Keratinocyte (primary cell): Measurements from ENCODE around the gene GRK5. TPM values are rescaled to one million over a fixed set of nuclear protein-coding genes. Genes with fewer than 3 reads are reported as not detected.

Experiments
- DNase-seq: peaks from one replicate; pipeline ENCODE4 v3.0.0-alpha.2; 2011; ENCODE audit warnings: low read depth, missing footprints, low spot score
- FAIRE-seq: peaks from 2 replicates; lab custom pipeline; 2011; peaks lifted over from hg19 to GRCh38; lab: Jason Lieb, UNC
- H2AFZ ChIP-seq: 2 replicates; pipeline ENCODE4 v1.6.0; 2012; ENCODE audit warnings: low read length, control low read depth, inconsistent platforms; ENCODE audit not compliant: control insufficient read depth
- H3K27ac ChIP-seq: 2 replicates; pipeline ENCODE4 v1.5.1; 2011; ENCODE audit warnings: low read length; ENCODE audit not compliant: control insufficient read depth, insufficient read depth
- H3K27me3 ChIP-seq: 3 replicates; pipeline ENCODE4 v1.6.0; 2011; ENCODE audit warnings: low read length; ENCODE audit not compliant: control insufficient read depth, insufficient read depth; ENCODE audit errors: extremely low read depth
- H3K36me3 ChIP-seq, 2 experiments: 2 replicates in 1 of 2; 3 replicates in 1 of 2; pipeline ENCODE4 v1.5.1; 2011; ENCODE audit warnings: low read length in 2 of 2, mild to moderate bottlenecking in 1 of 2; ENCODE audit not compliant: control insufficient read depth in 2 of 2, insufficient read depth in 2 of 2; ENCODE audit errors: extremely low read depth in 1 of 2
- H3K4me1 ChIP-seq: 3 replicates; pipeline ENCODE4 v1.5.1; 2011; ENCODE audit warnings: low read length; ENCODE audit not compliant: control insufficient read depth, insufficient read depth; ENCODE audit errors: extremely low read depth
- H3K4me2 ChIP-seq: 3 replicates; pipeline ENCODE4 v1.6.0; 2011; ENCODE audit warnings: low read depth, low read length; ENCODE audit not compliant: control insufficient read depth, insufficient read depth; ENCODE audit errors: extremely low read depth
- H3K4me3 ChIP-seq, 3 experiments: fragments of 200-600 bp in 1 of 3; sonication (generic) in 1 of 3; 2 replicates in 2 of 3; 3 replicates in 1 of 3; pipeline ENCODE4 v1.5.1; 2011 to 2016; ENCODE audit warnings: low read length in 3 of 3, mild to moderate bottlenecking in 3 of 3, control low read depth in 2 of 3, inconsistent platforms in 1 of 3, low read depth in 1 of 3, mixed read lengths in 1 of 3, mixed run types in 1 of 3, moderate library complexity in 1 of 3; ENCODE audit not compliant: control insufficient read depth in 2 of 3, insufficient read depth in 2 of 3; ENCODE audit errors: extremely low read depth in 1 of 3
- H3K79me2 ChIP-seq: 2 replicates; pipeline ENCODE4 v1.6.0; 2012; ENCODE audit warnings: low read length; ENCODE audit not compliant: control insufficient read depth, insufficient read depth
- H3K9ac ChIP-seq: 3 replicates; pipeline ENCODE4 v1.6.0; 2011; ENCODE audit warnings: low read length; ENCODE audit not compliant: control insufficient read depth, insufficient read depth; ENCODE audit errors: extremely low read depth
- H3K9me1 ChIP-seq: 3 replicates; pipeline ENCODE4 v1.6.0; 2011; ENCODE audit warnings: low read length; ENCODE audit not compliant: control insufficient read depth, insufficient read depth; ENCODE audit errors: extremely low read depth
- H3K9me3 ChIP-seq: 2 replicates; pipeline ENCODE4 v1.5.1; 2012; ENCODE audit warnings: low read depth, low read length; ENCODE audit not compliant: control insufficient read depth
- H4K20me1 ChIP-seq: 3 replicates; pipeline ENCODE4 v1.6.0; 2011; ENCODE audit warnings: low read length; ENCODE audit not compliant: control insufficient read depth, insufficient read depth; ENCODE audit errors: extremely low read depth
- EZH2 ChIP-seq: IDR thresholded peaks from one replicate; pipeline ENCODE4 v1.6.1; 2012; ENCODE audit warnings: inconsistent platforms, mild to moderate bottlenecking, low read length, moderate library complexity
- dilution Hi-C: fragments of 300-500 bp; cut with MboI; formaldehyde crosslinking; loops from one replicate; pipeline ENCODE4 v1.7.0; 2020; ENCODE audit warnings: low sequenced_read_pairs; ENCODE audit not compliant: extremely low pct_ligation_motif_present
- polyA plus RNA-seq, 5 experiments: library from polyadenylated mRNA; depleted of rRNA in 3 of 5; stranded (reverse) in 3 of 5; stranded (forward) in 1 of 5; unstranded in 1 of 5; fragments of >200 nt; gene quantifications; 1 replicate in 1 of 5; 2 replicates in 3 of 5; 3 replicates in 1 of 5; pipeline versions ENCODE4 v1.2.1 to v1.2.3, GENCODE V29; 2011 to 2012; ENCODE audit warnings: missing spikeins in 2 of 5, low read depth in 1 of 5, low replicate concordance in 1 of 5
- TF ChIP-seq, protein P1 (sequence below), 3 experiments: IDR thresholded peaks in 1 of 3; conservative IDR thresholded peaks in 1 of 3; optimal IDR thresholded peaks in 1 of 3; 2 replicates in 2 of 3; 3 replicates in 1 of 3; pipeline versions ENCODE3 to v1.5.1; 2011; ENCODE audit warnings: low read length in 3 of 3, mild to moderate bottlenecking in 3 of 3, moderate library complexity in 2 of 3, control low read depth in 1 of 3, inconsistent platforms in 1 of 3; ENCODE audit not compliant: insufficient read depth in 2 of 3; ENCODE audit errors: extremely low read depth in 1 of 3

Gene GRK5
- polyA plus RNA-seq, 1 donor (not counting 4 experiments of a cell fraction or from before 2014, with no cell fraction given), result 7.6 TPM

DNA sequence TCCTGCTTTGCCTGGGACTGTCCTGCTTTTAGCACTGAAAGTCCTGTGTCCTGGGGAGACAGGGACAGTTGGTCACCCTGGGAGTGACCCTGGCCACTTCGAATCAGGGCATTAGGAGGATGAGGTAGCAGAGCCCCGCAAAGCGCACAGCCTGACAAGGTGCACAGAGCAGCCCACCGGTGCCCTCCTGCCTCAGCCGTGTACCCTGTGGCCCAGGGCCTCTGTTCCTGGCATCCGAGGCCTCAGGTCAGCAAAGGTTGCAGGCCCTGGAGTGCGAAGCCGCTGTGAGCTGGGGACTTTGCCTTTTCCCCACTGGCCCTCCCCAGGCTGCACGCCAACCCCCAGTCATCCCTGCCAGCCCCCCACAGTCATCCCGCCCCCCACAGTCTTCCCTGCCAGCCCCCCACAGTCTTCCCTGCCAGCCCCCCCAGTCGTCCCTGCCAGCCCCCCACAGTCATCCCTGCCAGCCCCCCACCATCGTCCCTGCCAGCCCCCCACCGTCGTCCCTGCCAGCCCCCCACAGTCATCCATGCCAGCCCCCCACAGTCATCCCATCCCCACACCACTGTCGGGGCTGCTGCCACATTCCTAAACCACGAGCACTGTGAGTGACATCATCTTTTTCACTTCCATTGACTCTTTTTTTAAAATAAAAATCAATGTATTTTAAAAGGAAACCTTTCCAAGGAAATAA, 243.4 kb downstream of the GRK5 start:
- dilution Hi-C loops, result no loop called here
- Histone ChIP-seq H3K36me3 (no peaks in the 10 kb centered on the region), H3K4me1 (peaks cover 4% of the 10 kb centered on the region), H3K4me3 (no peak overlapping the region), H3K27ac (no peak overlapping the region), H3K9me3 (no peaks in the 10 kb centered on the region), H3K9me1 (no peaks in the 10 kb centered on the region), H3K79me2 (no peaks in the 10 kb centered on the region), H2AFZ (no peak overlapping the region), H4K20me1 (no peaks in the 10 kb centered on the region), H3K4me2 (no peak overlapping the region), H3K9ac (no peak overlapping the region), H3K27me3 (no peaks in the 10 kb centered on the region)
- no peak for DNase-seq
- FAIRE-seq, result no peak
- TF ChIP-seq, protein P1, sequence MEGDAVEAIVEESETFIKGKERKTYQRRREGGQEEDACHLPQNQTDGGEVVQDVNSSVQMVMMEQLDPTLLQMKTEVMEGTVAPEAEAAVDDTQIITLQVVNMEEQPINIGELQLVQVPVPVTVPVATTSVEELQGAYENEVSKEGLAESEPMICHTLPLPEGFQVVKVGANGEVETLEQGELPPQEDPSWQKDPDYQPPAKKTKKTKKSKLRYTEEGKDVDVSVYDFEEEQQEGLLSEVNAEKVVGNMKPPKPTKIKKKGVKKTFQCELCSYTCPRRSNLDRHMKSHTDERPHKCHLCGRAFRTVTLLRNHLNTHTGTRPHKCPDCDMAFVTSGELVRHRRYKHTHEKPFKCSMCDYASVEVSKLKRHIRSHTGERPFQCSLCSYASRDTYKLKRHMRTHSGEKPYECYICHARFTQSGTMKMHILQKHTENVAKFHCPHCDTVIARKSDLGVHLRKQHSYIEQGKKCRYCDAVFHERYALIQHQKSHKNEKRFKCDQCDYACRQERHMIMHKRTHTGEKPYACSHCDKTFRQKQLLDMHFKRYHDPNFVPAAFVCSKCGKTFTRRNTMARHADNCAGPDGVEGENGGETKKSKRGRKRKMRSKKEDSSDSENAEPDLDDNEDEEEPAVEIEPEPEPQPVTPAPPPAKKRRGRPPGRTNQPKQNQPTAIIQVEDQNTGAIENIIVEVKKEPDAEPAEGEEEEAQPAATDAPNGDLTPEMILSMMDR (optimal IDR thresholded peaks at IDR 0.05 in 1 of 3, IDR thresholded peaks at IDR 0.05 in 1 of 3, conservative IDR thresholded peaks at IDR 0.05 in 1 of 3; ENCODE audit: extremely low read depth in 1 of 3, insufficient read depth in 2 of 3, low read length in 3 of 3), result no peak
- no peak for TF ChIP-seq EZH2

DNA sequence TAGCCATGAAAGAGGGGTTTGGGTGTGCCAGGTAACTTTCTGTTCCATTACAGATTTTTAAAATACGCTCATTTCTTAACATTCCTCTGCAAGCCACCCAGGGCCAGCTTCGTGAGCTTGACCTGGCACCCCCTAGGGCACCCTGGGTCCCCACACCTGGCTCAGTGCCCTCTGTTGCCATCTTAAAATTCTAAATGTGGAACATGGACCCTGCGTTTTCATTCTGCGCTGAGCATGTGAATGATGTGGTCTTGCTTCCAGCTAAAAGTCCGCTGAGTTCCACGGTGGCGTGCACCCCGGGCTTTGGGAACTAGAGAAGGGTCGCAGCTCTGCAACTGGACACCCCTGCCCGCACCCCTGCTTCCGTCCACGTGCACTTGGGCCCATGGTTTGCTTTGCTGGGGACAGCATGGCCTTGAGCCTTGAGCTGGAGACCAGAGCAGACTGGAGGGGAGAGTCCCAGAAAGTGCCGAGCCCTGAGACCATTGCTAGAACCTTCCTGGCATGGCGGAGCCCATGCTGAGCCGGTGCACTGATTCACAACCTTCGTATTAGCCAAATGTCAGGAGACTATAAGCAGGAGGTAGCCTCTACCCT, 244.0 kb downstream of the GRK5 start:
- Histone ChIP-seq H3K9me3 (no peaks in the 10 kb centered on the region), H3K4me3 (no peak overlapping the region), H3K9me1 (no peaks in the 10 kb centered on the region), H3K4me1 (peaks cover 4% of the 10 kb centered on the region), H4K20me1 (no peaks in the 10 kb centered on the region), H3K4me2 (no peak overlapping the region), H3K27me3 (no peaks in the 10 kb centered on the region), H3K79me2 (no peaks in the 10 kb centered on the region), H3K36me3 (no peaks in the 10 kb centered on the region), H2AFZ (no peak overlapping the region), H3K27ac (no peak overlapping the region), H3K9ac (no peak overlapping the region)
- FAIRE-seq, result no peak
- TF ChIP-seq EZH2, result no peak
- TF ChIP-seq, protein P1 (optimal IDR thresholded peaks at IDR 0.05 in 1 of 3, IDR thresholded peaks at IDR 0.05 in 1 of 3, conservative IDR thresholded peaks at IDR 0.05 in 1 of 3; ENCODE audit: extremely low read depth in 1 of 3, insufficient read depth in 2 of 3, low read length in 3 of 3), result no peak
- dilution Hi-C loops, result no loop called here
- DNase-seq, result no peak
